Duodenal mucosa (tissue), 2 donors: ENCODE results near the gene LINC00632.
A peak's percentile ranks its signal among the peaks of the same experiment; 100 is the strongest.

Experiments used
- H3K27ac ChIP-seq: one replicate; pipeline ENCODE4 v1.7.0; 2013; ENCODE audit warnings: low read depth, low read length
- H3K27me3 ChIP-seq, 2 donors: one replicate each; pipeline ENCODE4 v1.7.0; 2013; ENCODE audit warnings: low read length in 2 of 2, control low read depth in 1 of 2; ENCODE audit not compliant: insufficient read depth in 2 of 2, control insufficient read depth in 1 of 2
- H3K36me3 ChIP-seq, 2 donors: one replicate each; pipeline ENCODE4 v1.7.0; 2013; ENCODE audit warnings: low read length in 2 of 2, control low read depth in 1 of 2; ENCODE audit not compliant: insufficient read depth in 2 of 2, control insufficient read depth in 1 of 2
- H3K4me1 ChIP-seq, 2 donors: one replicate each; pipeline ENCODE4 v1.7.0; 2013; ENCODE audit warnings: low read length in 2 of 2, control low read depth in 1 of 2; ENCODE audit not compliant: insufficient read depth in 2 of 2, control insufficient read depth in 1 of 2
- H3K4me3 ChIP-seq, 2 donors: one replicate each; pipeline ENCODE4 v1.7.0; 2013; ENCODE audit warnings: low read length in 2 of 2, low read depth in 1 of 2
- H3K9ac ChIP-seq, 2 donors: one replicate each; pipeline ENCODE4 v1.7.0; 2013; ENCODE audit warnings: low read length in 2 of 2, low read depth in 1 of 2
- H3K9me3 ChIP-seq, 2 donors: one replicate each; pipeline ENCODE4 v1.7.0; 2013; ENCODE audit warnings: low read length in 2 of 2, control low read depth in 1 of 2; ENCODE audit not compliant: control insufficient read depth in 1 of 2

Gene LINC00632

DNA sequence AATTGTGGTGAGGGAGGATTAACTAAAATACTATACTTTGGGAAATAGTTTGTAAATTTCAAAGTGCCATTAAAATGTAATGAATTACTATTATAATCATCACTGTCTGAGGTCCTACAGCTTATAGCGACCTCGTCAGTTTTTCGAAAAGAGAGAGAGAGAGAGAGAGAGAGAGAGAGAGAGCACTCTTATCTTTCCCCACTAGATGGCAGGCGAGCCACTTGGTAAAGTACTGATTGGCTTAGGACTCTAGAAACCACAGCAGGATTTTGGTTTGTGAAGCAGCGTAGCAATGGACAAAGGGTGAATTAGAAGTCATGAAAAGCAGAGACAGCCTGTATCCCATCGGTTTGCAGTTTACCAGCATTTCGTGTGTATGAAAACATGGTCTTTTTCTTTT lies 52.5 kb downstream of the LINC00632 start:
- Histone ChIP-seq H3K36me3 (no peaks in the 10 kb centered on the region), H3K4me1 (no peaks in the 10 kb centered on the region), H3K4me3 (no peak overlapping the region), H3K27ac (no peak overlapping the region), H3K27me3 (peaks cover 0 to 14% of the 10 kb centered on the region in 2 donors), H3K9me3 (no peaks in the 10 kb centered on the region), H3K9ac (no peak overlapping the region)

DNA sequence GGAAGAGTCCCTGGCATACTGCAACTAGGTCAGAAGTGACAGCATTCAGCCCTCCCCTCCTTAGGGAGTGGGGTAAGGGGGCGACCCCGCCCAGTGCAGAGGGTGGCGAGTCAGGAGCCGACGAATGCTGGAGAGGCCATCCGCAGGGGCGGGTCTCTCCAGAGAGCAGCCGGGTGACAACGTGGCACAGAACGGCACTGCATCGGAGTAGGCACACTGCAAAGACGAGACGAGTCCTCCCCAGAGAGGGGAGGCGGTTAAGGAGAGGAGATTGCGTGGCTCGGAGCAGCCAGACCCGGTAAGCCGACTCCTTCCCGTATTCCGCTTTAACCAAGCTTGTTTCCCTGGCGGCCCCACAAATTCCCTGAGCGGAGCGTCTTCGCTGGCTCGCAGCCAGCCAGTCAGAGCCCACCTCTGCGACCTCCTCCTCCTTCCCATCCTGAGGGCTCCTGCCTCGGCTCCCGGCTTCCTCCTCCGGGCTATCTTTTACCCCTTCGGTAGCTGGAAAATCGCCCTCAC lies 54.9 kb downstream of the LINC00632 start:
- Histone ChIP-seq H3K9ac (no peak overlapping the region), H3K27me3 (peaks cover 0 to 14% of the 10 kb centered on the region in 2 donors), H3K9me3 (no peaks in the 10 kb centered on the region), H3K36me3 (no peaks in the 10 kb centered on the region), H3K4me1 (no peaks in the 10 kb centered on the region), H3K27ac (no peak overlapping the region), H3K4me3 (peak overlapping the region in 1 of 2 donors; percentile 22)

DNA sequence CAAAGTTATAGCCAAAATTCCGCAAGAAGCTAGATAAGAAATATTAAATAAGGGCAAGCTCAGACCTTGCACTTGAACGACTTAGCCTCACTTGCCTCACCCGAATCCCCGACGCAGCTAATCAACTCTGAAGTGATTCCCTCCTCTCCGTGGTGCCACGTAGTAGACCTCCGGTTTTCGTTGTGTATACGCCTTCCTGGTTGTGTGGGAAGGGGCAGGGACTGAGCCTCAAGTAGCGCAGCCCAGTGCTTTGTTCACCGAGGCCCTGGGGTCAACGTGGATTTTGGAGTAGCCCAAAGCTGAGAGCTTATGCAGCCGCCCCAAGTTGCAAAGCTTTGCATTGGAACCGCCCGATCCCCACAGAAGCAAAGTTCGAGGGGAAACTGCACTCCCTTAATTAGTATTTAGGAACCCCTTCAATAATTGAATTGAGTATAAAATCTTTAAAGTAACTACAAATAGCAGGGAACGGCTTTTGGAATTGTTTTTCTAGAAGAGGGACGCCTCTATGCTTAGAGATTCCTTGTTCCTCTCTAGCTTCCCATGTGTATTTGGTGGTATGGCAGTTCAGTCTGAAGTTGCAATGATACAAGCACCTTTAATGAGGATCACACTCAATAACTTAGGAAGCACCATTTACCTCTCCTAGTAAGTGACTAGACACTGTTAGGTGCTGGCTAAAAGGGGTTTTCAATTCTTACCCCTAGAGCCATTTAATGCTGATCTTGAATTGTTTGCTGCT lies 55.7 kb downstream of the LINC00632 start:
- Histone ChIP-seq H3K4me1 (no peaks in the 10 kb centered on the region), H3K27ac (no peak overlapping the region), H3K9me3 (no peaks in the 10 kb centered on the region), H3K9ac (no peak overlapping the region), H3K36me3 (no peaks in the 10 kb centered on the region), H3K4me3 (peak overlapping the region in 1 of 2 donors; percentile 22), H3K27me3 (peaks cover 0 to 14% of the 10 kb centered on the region in 2 donors)

DNA sequence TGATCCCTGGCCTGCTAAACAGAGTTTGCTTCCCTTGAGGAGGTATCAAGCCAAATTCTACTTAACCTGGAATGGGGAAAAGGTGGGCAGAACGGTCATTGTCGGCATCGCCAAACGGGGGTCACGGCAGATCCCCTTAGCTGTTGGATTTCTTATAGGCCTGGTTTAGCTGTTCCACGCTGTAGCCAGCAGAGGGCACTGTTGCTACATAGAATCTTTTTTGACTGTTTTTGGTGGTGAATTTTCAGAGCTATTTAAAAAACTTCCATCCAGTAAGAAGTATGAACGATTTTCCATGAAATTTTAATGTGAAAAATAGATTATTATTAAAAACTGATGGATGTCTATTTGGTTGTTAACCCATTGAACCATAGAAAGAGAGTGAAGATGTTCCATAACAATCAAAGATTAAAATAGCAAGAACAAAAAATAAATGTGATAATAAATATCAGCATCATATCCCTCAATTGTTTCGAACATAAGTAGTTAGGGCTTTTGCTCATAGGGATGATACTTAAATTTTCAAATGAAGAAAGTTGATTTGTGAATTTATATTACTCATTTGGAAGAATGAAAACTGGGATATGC lies 56.6 kb downstream of the LINC00632 start:
- Histone ChIP-seq H3K9me3 (no peaks in the 10 kb centered on the region), H3K4me1 (no peaks in the 10 kb centered on the region), H3K36me3 (no peaks in the 10 kb centered on the region), H3K27ac (no peak overlapping the region), H3K9ac (no peak overlapping the region), H3K4me3 (no peak overlapping the region), H3K27me3 (peaks cover 0 to 14% of the 10 kb centered on the region in 2 donors)

DNA sequence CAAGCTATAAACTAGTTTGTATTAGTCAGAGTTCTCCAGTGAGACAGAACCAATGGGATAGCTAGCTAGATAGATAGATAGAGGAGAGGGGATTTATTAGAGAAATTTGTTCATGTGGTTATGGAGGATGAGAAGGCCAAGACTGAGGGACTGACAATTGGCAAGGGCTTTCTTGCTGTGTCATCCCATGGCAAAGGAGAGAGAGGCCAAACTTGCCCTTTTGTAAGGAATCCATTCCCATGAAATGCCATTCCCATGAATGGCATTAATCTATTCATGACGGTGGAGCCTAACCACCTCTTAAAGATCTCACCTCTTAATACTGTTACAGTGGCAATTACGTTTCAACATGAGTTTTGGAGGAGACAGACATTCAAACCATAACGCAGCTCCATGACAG lies 58.1 kb downstream of the LINC00632 start:
- Histone ChIP-seq H3K27me3 (peaks cover 0 to 14% of the 10 kb centered on the region in 2 donors), H3K4me1 (no peaks in the 10 kb centered on the region), H3K9ac (no peak overlapping the region), H3K9me3 (no peaks in the 10 kb centered on the region), H3K27ac (no peak overlapping the region), H3K4me3 (no peak overlapping the region), H3K36me3 (no peaks in the 10 kb centered on the region)

DNA sequence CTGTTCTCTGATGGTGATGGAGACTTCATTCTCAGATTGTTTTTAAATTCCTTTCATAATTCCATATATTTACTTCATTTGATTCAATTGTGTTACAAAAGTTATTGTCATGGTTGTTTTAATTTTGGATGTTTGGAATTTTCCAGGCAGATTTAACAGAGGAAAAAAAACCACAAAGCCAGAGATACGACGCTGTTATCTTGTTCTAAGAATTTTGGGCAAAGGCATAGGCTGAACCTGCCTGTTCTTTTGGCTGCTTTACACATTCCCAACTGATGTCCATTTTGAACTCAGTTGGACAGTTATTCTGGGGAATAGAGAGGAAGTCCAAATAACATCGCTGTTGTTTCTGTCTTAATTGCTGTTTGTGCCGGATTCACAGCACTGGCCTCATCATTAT lies 65.7 kb downstream of the LINC00632 start:
- no peak overlapping the region for H3K4me3 ChIP-seq
- no peaks in the 10 kb centered on the region for H3K36me3 ChIP-seq
- H3K9ac ChIP-seq = no peak overlapping the region
- H3K9me3 ChIP-seq = no peaks in the 10 kb centered on the region
- H3K27ac ChIP-seq = no peak overlapping the region
- H3K4me1 ChIP-seq = no peaks in the 10 kb centered on the region
- H3K27me3 ChIP-seq = no peaks in the 10 kb centered on the region

DNA sequence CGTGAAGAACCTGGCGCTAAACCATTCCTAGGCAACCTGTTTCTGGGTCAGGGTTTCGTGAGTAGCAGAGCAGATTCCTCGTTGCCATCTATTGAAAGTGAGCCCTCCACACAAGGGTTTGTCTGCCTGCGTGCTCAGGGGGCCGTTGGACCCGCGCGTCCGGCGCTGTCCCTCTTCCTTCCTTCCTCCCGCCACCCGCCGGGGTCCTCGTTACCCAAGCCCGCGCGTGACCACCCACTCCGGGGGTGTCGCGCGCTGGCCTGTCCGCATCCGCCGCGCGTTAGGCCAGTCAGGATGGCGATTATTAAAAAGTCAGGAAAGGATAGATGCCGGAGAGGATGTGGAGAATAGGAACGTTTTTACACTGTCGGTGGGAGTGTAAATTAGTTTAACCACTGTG lies 66.8 kb downstream of the LINC00632 start:
- Histone ChIP-seq H3K36me3 (no peaks in the 10 kb centered on the region), H3K4me3 (no peak overlapping the region), H3K4me1 (no peaks in the 10 kb centered on the region), H3K27me3 (no peaks in the 10 kb centered on the region), H3K27ac (no peak overlapping the region), H3K9ac (no peak overlapping the region), H3K9me3 (no peaks in the 10 kb centered on the region)

DNA sequence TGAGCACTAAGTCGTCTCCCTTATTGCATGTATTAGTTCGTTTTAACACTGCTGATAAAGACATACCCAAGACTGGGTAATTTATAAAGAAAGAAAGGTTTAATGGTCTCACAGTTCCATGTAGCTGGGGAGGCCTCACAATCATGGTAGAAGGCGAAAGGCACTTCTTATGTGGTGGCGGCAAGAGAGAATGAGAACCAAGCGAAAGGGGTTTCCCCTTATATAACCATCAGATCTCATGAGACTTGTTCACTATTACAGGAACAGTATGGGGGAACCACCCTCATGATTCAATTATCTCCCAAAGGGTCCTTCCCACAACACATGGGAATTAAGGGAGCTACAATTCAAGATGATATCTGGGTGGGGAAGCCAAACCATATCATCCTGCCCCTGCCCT lies 85.1 kb downstream of the LINC00632 start:
- Histone ChIP-seq H3K9me3 (no peaks in the 10 kb centered on the region), H3K36me3 (no peaks in the 10 kb centered on the region), H3K27ac (no peak overlapping the region), H3K4me3 (no peak overlapping the region), H3K27me3 (no peaks in the 10 kb centered on the region), H3K4me1 (no peaks in the 10 kb centered on the region), H3K9ac (no peak overlapping the region)

DNA sequence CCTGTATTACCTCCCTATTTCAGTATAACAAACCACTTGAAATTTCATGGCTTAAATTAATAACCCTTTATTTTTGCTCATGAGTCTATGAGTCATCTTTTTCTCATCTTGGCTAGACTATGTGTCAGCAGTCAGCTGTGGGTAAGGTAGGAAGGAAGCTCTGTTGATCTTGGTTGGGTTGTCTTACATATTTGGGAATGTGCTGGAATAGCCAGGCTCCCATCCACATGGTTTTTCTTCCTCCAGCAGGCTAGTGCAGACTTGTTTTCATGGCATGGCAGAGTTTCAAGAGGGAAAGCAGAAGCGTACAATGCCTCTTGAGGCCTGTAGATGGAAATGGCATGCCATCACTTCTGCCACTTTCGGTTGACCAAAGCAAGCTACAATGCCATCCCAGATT lies 89.7 kb downstream of the LINC00632 start:
- Histone ChIP-seq H3K36me3 (no peaks in the 10 kb centered on the region), H3K9me3 (no peaks in the 10 kb centered on the region), H3K27me3 (no peaks in the 10 kb centered on the region), H3K9ac (no peak overlapping the region), H3K4me1 (no peaks in the 10 kb centered on the region), H3K27ac (no peak overlapping the region), H3K4me3 (no peak overlapping the region)

DNA sequence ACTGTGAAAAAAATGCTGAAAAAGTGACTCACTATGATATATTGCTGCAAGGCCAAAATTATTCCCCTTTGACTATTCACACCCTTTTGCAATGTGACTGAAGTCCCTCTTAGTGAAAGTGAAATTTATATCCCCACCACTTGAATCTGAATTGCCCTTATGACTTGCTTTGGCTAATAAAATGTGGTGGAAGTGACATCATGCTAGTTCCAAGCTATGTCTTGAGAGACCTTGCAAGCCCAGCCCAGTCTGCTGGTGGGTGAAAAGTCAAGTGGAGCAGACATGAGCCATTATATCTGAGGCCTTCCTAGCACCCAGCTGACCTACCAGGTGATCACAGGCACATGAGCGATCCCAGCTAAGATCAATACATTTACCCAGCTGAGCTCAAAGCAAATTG lies 94.7 kb downstream of the LINC00632 start:
- Histone ChIP-seq H3K9me3 (no peaks in the 10 kb centered on the region), H3K4me3 (no peak overlapping the region), H3K36me3 (no peaks in the 10 kb centered on the region), H3K9ac (no peak overlapping the region), H3K4me1 (no peaks in the 10 kb centered on the region), H3K27ac (no peak overlapping the region), H3K27me3 (no peaks in the 10 kb centered on the region)
